MCF 10A (cell line): ENCODE results near the gene PRIMA1. TPM values are rescaled to one million over a fixed set of nuclear protein-coding genes. Genes with fewer than 3 reads are reported as not detected.

Source experiments
- BruUV-seq: library from RNA; stranded (reverse); fragments of 400-500 nt; replicated peaks from 2 replicates; lab custom pipeline; 2021; lab: Mats Ljungman, UMichigan
- CTCF ChIA-PET: fragments of 300-600 bp; sonication (Branson Sonifier 250); formaldehyde crosslinking; extraction: SDS; loops from one replicate; lab custom pipeline; 2021; ENCODE audit warnings: antibody characterized with exemption, inconsistent platforms; lab: Yijun Ruan, JAX
- POLR2A ChIA-PET: fragments of 300-600, 350-650 bp; sonication (Branson Sonifier 250); formaldehyde crosslinking; extraction: SDS; loops from one replicate; lab custom pipeline; 2020; ENCODE audit warnings: antibody characterized with exemption, inconsistent platforms; lab: Yijun Ruan, JAX
- DNase-seq: peaks from one replicate; pipeline ENCODE4 v3.0.0-alpha.2; 2018; ENCODE audit not compliant: unreplicated experiment
- H3K27ac Mint-ChIP-seq: one replicate; pipeline ENCODE4 v1.8.0; 2022; ENCODE audit warnings: mild to moderate bottlenecking, low read depth, mixed read lengths; ENCODE audit not compliant: unreplicated experiment
- H3K27me3 Mint-ChIP-seq: one replicate; pipeline ENCODE4 v1.8.0; 2022; ENCODE audit warnings: mixed read lengths; ENCODE audit not compliant: insufficient read depth, unreplicated experiment
- H3K36me3 Mint-ChIP-seq: one replicate; pipeline ENCODE4 v1.8.0; 2022; ENCODE audit warnings: mild to moderate bottlenecking, moderate library complexity, mixed read lengths; ENCODE audit not compliant: insufficient read depth, unreplicated experiment
- H3K4me1 Mint-ChIP-seq: one replicate; pipeline ENCODE4 v1.8.0; 2022; ENCODE audit warnings: mixed read lengths; ENCODE audit not compliant: insufficient read depth, unreplicated experiment
- H3K4me3 Mint-ChIP-seq: one replicate; pipeline ENCODE4 v1.8.0; 2022; ENCODE audit warnings: mild to moderate bottlenecking, moderate library complexity, mixed read lengths; ENCODE audit not compliant: unreplicated experiment
- H3K9me3 Mint-ChIP-seq: one replicate; pipeline ENCODE4 v1.8.0; 2022; ENCODE audit warnings: mixed read lengths; ENCODE audit not compliant: unreplicated experiment
- CTCF ChIP-seq: fragments of 200-600 bp; IDR thresholded peaks from one replicate; pipeline ENCODE4 v1.8.0; 2022; ENCODE audit warnings: antibody characterized with exemption, mild to moderate bottlenecking; ENCODE audit not compliant: unreplicated experiment
- intact Hi-C: fragments of 100-400 bp; cut with micrococcal nuclease; formaldehyde crosslinking; loops from 2 replicates; pipeline ENCODE4 v1.14.1; 2022
- total RNA-seq: library from RNA; stranded (reverse); gene quantifications from 2 replicates; pipeline ENCODE4 v1.2.3, GENCODE V29; 2022

PRIMA1 gene
- total RNA-seq, 1 experiment from 2014 or later, result not detected

GRCh38 chr14:93745603-93746273 is 42.5 kb downstream of the PRIMA1 start:
- H3K4me3 Mint-ChIP-seq, result no peak overlapping the region
- peaks cover 9% of the 10 kb centered on the region for H3K27me3 Mint-ChIP-seq
- DNase-seq, result no peak
- no peaks in the 10 kb centered on the region for H3K4me1 Mint-ChIP-seq
- intact Hi-C loops, result no loop called here
- no peak overlapping the region for H3K27ac Mint-ChIP-seq
- ChIA-PET POLR2A (no interaction called here), CTCF (no interaction called here)
- H3K9me3 Mint-ChIP-seq, result peaks cover 8% of the 10 kb centered on the region
- BruUV-seq, result no TSS peak
- peaks cover 5% of the 10 kb centered on the region for H3K36me3 Mint-ChIP-seq
- no peak for TF ChIP-seq CTCF

GRCh38 chr14:93744876-93745275 is 43.4 kb downstream of the PRIMA1 start:
- peaks cover 8% of the 10 kb centered on the region for H3K9me3 Mint-ChIP-seq
- POLR2A ChIA-PET, result no interaction called here

GRCh38 chr14:93744176-93744575 is 44.1 kb downstream of the PRIMA1 start:
- POLR2A ChIA-PET, result no interaction called here
- intact Hi-C loops, result no loop called here

More at GRCh38 chr14:93744876-93745275, 43.4 kb downstream of the PRIMA1 start:
- peaks cover 5% of the 10 kb centered on the region for H3K36me3 Mint-ChIP-seq
- CTCF ChIA-PET, result no interaction called here
- H3K4me1 Mint-ChIP-seq, result no peaks in the 10 kb centered on the region
- H3K27me3 Mint-ChIP-seq, result peaks cover 9% of the 10 kb centered on the region
- BruUV-seq, result no TSS peak
- no peak for TF ChIP-seq CTCF
- H3K27ac Mint-ChIP-seq, result no peak overlapping the region
- no peak overlapping the region for H3K4me3 Mint-ChIP-seq
- intact Hi-C loops, result no loop called here
- DNase-seq, result no peak

More at GRCh38 chr14:93744176-93744575, 44.1 kb downstream of the PRIMA1 start:
- no peak for TF ChIP-seq CTCF
- Mint-ChIP-seq H3K36me3 (peaks cover 5% of the 10 kb centered on the region), H3K9me3 (peaks cover 8% of the 10 kb centered on the region), H3K27me3 (peaks cover 15% of the 10 kb centered on the region), H3K4me1 (no peaks in the 10 kb centered on the region), H3K4me3 (no peak overlapping the region), H3K27ac (no peak overlapping the region)
- CTCF ChIA-PET, result no interaction called here
- BruUV-seq, result no TSS peak
- DNase-seq, result no peak
